NB4 (cell line): ENCODE data around the gene HGFAC.

ENCODE experiments used
- CTCF ChIP-seq: IDR thresholded peaks from one replicate; pipeline ENCODE4 v1.5.1; 2012; ENCODE audit warnings: low read depth, low read length
- POLR2A ChIP-seq: IDR thresholded peaks from 2 replicates; pipeline ENCODE4 v1.6.1; 2011; ENCODE audit warnings: mild to moderate bottlenecking; ENCODE audit not compliant: insufficient read length; ENCODE audit errors: extremely low read depth

- TF ChIP-seq POLR2A (no peak), CTCF (no peak)
These were observed 33.4 kb downstream of the HGFAC start for GRCh38 chr4:3475041-3475712.
